Measurements from ENCODE around the gene TOPAZ1. TPM values are rescaled to one million over a fixed set of nuclear protein-coding genes. Genes with fewer than 3 reads are reported as not detected.

The TOPAZ1 gene
- total and polyA plus RNA-seq, 2 of the 13 experiments (the other 11 are each of a cell fraction or from before 2014, with no cell fraction given), result not detected

DNA sequence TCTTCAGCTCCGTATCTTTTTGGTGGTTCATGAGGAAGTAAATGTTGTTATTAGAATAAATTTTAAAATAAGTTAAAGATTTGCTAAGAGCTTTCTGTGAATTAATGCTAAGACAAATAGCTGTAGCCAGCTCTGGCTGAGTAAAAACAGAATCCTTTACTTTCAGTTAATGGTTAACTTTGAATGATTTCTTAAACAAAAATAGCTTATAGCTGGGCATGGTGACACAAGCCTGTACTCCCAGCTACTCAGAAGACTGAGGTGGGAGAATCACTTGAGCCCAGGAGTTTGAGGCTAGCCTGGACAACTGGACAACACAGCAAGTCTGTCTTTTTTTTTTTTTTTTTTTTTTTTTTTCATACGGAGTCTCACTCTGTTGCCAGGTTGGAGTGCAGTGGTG is 121.9 kb downstream of the TOPAZ1 start (continued):
- no peak for TF ChIP-seq ATM (IDR thresholded peaks at IDR 0.05; ENCODE audit: borderline replicate concordance)
- no peak for TF ChIP-seq PAX8 (CRISPR knock-in tag; IDR thresholded peaks at IDR 0.05; ENCODE audit: borderline replicate concordance)
- TF ChIP-seq, protein P1, sequence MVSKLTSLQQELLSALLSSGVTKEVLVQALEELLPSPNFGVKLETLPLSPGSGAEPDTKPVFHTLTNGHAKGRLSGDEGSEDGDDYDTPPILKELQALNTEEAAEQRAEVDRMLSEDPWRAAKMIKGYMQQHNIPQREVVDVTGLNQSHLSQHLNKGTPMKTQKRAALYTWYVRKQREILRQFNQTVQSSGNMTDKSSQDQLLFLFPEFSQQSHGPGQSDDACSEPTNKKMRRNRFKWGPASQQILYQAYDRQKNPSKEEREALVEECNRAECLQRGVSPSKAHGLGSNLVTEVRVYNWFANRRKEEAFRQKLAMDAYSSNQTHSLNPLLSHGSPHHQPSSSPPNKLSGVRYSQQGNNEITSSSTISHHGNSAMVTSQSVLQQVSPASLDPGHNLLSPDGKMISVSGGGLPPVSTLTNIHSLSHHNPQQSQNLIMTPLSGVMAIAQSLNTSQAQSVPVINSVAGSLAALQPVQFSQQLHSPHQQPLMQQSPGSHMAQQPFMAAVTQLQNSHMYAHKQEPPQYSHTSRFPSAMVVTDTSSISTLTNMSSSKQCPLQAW (CRISPR knock-in tag; IDR thresholded peaks at IDR 0.05), result peak; percentile 72; the same call in 1 of the 2 replicates
- TF ChIP-seq ZNF75D (CRISPR knock-in tag; IDR thresholded peaks at IDR 0.05; ENCODE audit: borderline replicate concordance), result no peak
- no peak for TF ChIP-seq SYNCRIP (IDR thresholded peaks at IDR 0.05; ENCODE audit: insufficient read depth, low read depth, low read length)
- TF ChIP-seq ZNF672 (CRISPR knock-in tag; IDR thresholded peaks at IDR 0.05), result no peak
- TF ChIP-seq ZNF558 (CRISPR knock-in tag; IDR thresholded peaks at IDR 0.05; ENCODE audit: borderline replicate concordance), result no peak
- no peak for TF ChIP-seq NR3C1 (CRISPR knock-in tag; IDR thresholded peaks at IDR 0.05)
- TF ChIP-seq ZNF878 (CRISPR knock-in tag; IDR thresholded peaks at IDR 0.05), result no peak
- TF ChIP-seq, protein P2, sequence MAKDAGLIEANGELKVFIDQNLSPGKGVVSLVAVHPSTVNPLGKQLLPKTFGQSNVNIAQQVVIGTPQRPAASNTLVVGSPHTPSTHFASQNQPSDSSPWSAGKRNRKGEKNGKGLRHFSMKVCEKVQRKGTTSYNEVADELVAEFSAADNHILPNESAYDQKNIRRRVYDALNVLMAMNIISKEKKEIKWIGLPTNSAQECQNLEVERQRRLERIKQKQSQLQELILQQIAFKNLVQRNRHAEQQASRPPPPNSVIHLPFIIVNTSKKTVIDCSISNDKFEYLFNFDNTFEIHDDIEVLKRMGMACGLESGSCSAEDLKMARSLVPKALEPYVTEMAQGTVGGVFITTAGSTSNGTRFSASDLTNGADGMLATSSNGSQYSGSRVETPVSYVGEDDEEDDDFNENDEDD (CRISPR knock-in tag; IDR thresholded peaks at IDR 0.05; ENCODE audit: borderline replicate concordance), result no peak
- TF ChIP-seq ZBTB1 (CRISPR knock-in tag; IDR thresholded peaks at IDR 0.05; ENCODE audit: borderline replicate concordance), result no peak
- TF ChIP-seq, protein P3, sequence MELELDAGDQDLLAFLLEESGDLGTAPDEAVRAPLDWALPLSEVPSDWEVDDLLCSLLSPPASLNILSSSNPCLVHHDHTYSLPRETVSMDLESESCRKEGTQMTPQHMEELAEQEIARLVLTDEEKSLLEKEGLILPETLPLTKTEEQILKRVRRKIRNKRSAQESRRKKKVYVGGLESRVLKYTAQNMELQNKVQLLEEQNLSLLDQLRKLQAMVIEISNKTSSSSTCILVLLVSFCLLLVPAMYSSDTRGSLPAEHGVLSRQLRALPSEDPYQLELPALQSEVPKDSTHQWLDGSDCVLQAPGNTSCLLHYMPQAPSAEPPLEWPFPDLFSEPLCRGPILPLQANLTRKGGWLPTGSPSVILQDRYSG (CRISPR knock-in tag; IDR thresholded peaks at IDR 0.05), result no peak
- TF ChIP-seq, protein P4, sequence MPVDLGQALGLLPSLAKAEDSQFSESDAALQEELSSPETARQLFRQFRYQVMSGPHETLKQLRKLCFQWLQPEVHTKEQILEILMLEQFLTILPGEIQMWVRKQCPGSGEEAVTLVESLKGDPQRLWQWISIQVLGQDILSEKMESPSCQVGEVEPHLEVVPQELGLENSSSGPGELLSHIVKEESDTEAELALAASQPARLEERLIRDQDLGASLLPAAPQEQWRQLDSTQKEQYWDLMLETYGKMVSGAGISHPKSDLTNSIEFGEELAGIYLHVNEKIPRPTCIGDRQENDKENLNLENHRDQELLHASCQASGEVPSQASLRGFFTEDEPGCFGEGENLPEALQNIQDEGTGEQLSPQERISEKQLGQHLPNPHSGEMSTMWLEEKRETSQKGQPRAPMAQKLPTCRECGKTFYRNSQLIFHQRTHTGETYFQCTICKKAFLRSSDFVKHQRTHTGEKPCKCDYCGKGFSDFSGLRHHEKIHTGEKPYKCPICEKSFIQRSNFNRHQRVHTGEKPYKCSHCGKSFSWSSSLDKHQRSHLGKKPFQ (CRISPR knock-in tag; IDR thresholded peaks at IDR 0.05; ENCODE audit: insufficient replicate concordance), result no peak
- 0 out of 2 replicates have a peak, but pooled peaks have one; percentile 18 for TF ChIP-seq HNF4A (CRISPR knock-in tag; IDR thresholded peaks at IDR 0.05)
- TF ChIP-seq, protein P5, sequence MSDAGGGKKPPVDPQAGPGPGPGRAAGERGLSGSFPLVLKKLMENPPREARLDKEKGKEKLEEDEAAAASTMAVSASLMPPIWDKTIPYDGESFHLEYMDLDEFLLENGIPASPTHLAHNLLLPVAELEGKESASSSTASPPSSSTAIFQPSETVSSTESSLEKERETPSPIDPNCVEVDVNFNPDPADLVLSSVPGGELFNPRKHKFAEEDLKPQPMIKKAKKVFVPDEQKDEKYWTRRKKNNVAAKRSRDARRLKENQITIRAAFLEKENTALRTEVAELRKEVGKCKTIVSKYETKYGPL (CRISPR knock-in tag; IDR thresholded peaks at IDR 0.05), result no peak
- TF ChIP-seq, protein P6, sequence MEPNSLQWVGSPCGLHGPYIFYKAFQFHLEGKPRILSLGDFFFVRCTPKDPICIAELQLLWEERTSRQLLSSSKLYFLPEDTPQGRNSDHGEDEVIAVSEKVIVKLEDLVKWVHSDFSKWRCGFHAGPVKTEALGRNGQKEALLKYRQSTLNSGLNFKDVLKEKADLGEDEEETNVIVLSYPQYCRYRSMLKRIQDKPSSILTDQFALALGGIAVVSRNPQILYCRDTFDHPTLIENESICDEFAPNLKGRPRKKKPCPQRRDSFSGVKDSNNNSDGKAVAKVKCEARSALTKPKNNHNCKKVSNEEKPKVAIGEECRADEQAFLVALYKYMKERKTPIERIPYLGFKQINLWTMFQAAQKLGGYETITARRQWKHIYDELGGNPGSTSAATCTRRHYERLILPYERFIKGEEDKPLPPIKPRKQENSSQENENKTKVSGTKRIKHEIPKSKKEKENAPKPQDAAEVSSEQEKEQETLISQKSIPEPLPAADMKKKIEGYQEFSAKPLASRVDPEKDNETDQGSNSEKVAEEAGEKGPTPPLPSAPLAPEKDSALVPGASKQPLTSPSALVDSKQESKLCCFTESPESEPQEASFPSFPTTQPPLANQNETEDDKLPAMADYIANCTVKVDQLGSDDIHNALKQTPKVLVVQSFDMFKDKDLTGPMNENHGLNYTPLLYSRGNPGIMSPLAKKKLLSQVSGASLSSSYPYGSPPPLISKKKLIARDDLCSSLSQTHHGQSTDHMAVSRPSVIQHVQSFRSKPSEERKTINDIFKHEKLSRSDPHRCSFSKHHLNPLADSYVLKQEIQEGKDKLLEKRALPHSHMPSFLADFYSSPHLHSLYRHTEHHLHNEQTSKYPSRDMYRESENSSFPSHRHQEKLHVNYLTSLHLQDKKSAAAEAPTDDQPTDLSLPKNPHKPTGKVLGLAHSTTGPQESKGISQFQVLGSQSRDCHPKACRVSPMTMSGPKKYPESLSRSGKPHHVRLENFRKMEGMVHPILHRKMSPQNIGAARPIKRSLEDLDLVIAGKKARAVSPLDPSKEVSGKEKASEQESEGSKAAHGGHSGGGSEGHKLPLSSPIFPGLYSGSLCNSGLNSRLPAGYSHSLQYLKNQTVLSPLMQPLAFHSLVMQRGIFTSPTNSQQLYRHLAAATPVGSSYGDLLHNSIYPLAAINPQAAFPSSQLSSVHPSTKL (CRISPR knock-in tag; IDR thresholded peaks at IDR 0.05), result peak; percentile 48; the same call in 1 of the 2 replicates
- TF ChIP-seq ZNF431 (CRISPR knock-in tag; IDR thresholded peaks at IDR 0.05; ENCODE audit: borderline replicate concordance, low read depth), result no peak
- TF ChIP-seq TEAD2 (CRISPR knock-in tag; IDR thresholded peaks at IDR 0.05), result no peak
- TF ChIP-seq ZNF234 (CRISPR knock-in tag; conservative IDR thresholded peaks at IDR 0.05), result no peak

Measured in HepG2 (cell line).